Astrocyte (in vitro differentiated cells and primary cell): ENCODE data around the gene LRRC15. TPM values are rescaled to one million over a fixed set of nuclear protein-coding genes. Genes with fewer than 3 reads are reported as not detected.

ENCODE experiments used
- DNase-seq: peaks from one replicate; pipeline ENCODE4 v3.0.0-alpha.2; 2010; ENCODE audit warnings: low read depth
- FAIRE-seq: peaks from 2 replicates; lab custom pipeline; 2011; peaks lifted over from hg19 to GRCh38; lab: Jason Lieb, UNC
- H2AFZ ChIP-seq: 2 replicates; pipeline ENCODE4 v1.6.0; 2012; ENCODE audit warnings: low read depth, low read length, inconsistent platforms
- H3K27ac ChIP-seq: 2 replicates; pipeline ENCODE4 v1.5.1; 2011; ENCODE audit warnings: low read depth, low read length, inconsistent platforms
- H3K27me3 ChIP-seq: 2 replicates; pipeline ENCODE4 v1.6.0; 2011; ENCODE audit warnings: low read length, inconsistent platforms; ENCODE audit not compliant: insufficient read depth
- H3K36me3 ChIP-seq: 2 replicates; pipeline ENCODE4 v1.5.1; 2011; ENCODE audit warnings: low read length, inconsistent platforms; ENCODE audit not compliant: insufficient read depth
- H3K4me1 ChIP-seq: 2 replicates; pipeline ENCODE4 v1.5.1; 2011; ENCODE audit warnings: low read length, inconsistent platforms; ENCODE audit not compliant: insufficient read depth
- H3K4me2 ChIP-seq: 2 replicates; pipeline ENCODE4 v1.6.0; 2012; ENCODE audit warnings: low read length, inconsistent platforms
- H3K4me3 ChIP-seq: 2 replicates; pipeline ENCODE4 v1.5.1; 2011; ENCODE audit warnings: low read depth, mild to moderate bottlenecking, low read length, inconsistent platforms; ENCODE audit not compliant: insufficient read depth
- H3K79me2 ChIP-seq: 2 replicates; pipeline ENCODE4 v1.6.0; 2012; ENCODE audit warnings: mild to moderate bottlenecking, low read length, inconsistent platforms; ENCODE audit not compliant: insufficient read depth
- H3K9ac ChIP-seq: 2 replicates; pipeline ENCODE4 v1.6.0; 2012; ENCODE audit warnings: mild to moderate bottlenecking, low read length, inconsistent platforms
- H3K9me3 ChIP-seq: 2 replicates; pipeline ENCODE4 v1.5.1; 2012; ENCODE audit warnings: low read depth, mild to moderate bottlenecking, low read length, inconsistent platforms; ENCODE audit not compliant: insufficient read depth
- H4K20me1 ChIP-seq: 2 replicates; pipeline ENCODE4 v1.6.0; 2012; ENCODE audit warnings: low read length, inconsistent platforms; ENCODE audit not compliant: insufficient read depth
- H3K27ac Mint-ChIP-seq: one replicate; pipeline ENCODE4 v1.8.0; 2021; ENCODE audit warnings: mild to moderate bottlenecking, mixed read lengths; ENCODE audit not compliant: unreplicated experiment
- H3K27me3 Mint-ChIP-seq: one replicate; pipeline ENCODE4 v1.8.0; 2021; ENCODE audit warnings: low read depth, mixed read lengths; ENCODE audit not compliant: unreplicated experiment
- H3K36me3 Mint-ChIP-seq: one replicate; pipeline ENCODE4 v1.8.0; 2021; ENCODE audit warnings: low read depth, mixed read lengths; ENCODE audit not compliant: unreplicated experiment
- H3K4me1 Mint-ChIP-seq: one replicate; pipeline ENCODE4 v1.8.0; 2021; ENCODE audit warnings: low read depth, mixed read lengths; ENCODE audit not compliant: unreplicated experiment
- H3K4me3 Mint-ChIP-seq: one replicate; pipeline ENCODE4 v1.8.0; 2021; ENCODE audit warnings: mild to moderate bottlenecking, moderate library complexity, mixed read lengths; ENCODE audit not compliant: unreplicated experiment
- H3K9me3 Mint-ChIP-seq: one replicate; pipeline ENCODE4 v1.8.0; 2021; ENCODE audit warnings: mild to moderate bottlenecking, mixed read lengths; ENCODE audit not compliant: unreplicated experiment
- EZH2 ChIP-seq: IDR thresholded peaks from 2 replicates; pipeline ENCODE4 v1.6.1; 2012; ENCODE audit warnings: mild to moderate bottlenecking, low read length, inconsistent platforms; ENCODE audit not compliant: insufficient read depth
- total RNA-seq: library from RNA; stranded (reverse); gene quantifications from 2 replicates; pipeline ENCODE4 v1.2.1, GENCODE V29; 2021
- TF ChIP-seq, protein P1 (sequence below): IDR thresholded peaks from 2 replicates; pipeline ENCODE4 v1.5.1; 2011; ENCODE audit warnings: low read depth, mild to moderate bottlenecking, inconsistent platforms, low read length, moderate library complexity; ENCODE audit not compliant: insufficient read depth

The LRRC15 gene
- total RNA-seq, 1 donor from 2014 or later, result 1.4 TPM

DNA sequence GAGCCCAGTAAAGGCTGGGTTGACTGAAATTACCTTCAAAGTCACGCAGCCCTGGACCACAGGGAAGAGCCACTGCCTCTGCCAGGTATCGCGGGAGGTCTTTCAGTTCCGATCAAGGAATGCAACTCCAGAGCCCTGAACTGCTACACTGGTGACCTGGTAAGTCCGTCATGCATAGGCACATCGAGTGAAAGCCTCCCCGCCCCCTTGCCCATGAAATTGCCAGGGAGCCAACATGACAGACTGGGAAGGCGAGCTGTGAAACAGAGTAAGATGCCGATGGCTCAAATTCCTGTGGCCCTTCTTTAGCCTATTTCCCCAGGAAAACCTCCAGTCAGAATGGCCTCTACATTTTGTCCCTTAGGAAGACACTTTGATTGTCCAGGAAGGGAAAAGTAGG lies 31.8 kb upstream of the LRRC15 start:
- no peaks in the 10 kb centered on the region for H3K79me2 ChIP-seq
- no peak overlapping the region for H3K4me2 ChIP-seq
- Mint-ChIP-seq H3K4me3 (no peak overlapping the region), H3K9me3 (peaks cover 3% of the 10 kb centered on the region), H3K27me3 (peaks cover 21% of the 10 kb centered on the region), H3K4me1 (peaks cover 11% of the 10 kb centered on the region), H3K27ac (no peak overlapping the region), H3K36me3 (peaks cover 4% of the 10 kb centered on the region)
- H3K36me3 ChIP-seq, result peaks cover 10% of the 10 kb centered on the region
- H3K4me3 ChIP-seq, result no peak overlapping the region
- no peak overlapping the region for H3K9ac ChIP-seq
- no peak for FAIRE-seq
- H3K9me3 ChIP-seq, result no peaks in the 10 kb centered on the region
- H3K4me1 ChIP-seq, result peaks cover 12% of the 10 kb centered on the region
- TF ChIP-seq EZH2, result no peak
- TF ChIP-seq, protein P1, sequence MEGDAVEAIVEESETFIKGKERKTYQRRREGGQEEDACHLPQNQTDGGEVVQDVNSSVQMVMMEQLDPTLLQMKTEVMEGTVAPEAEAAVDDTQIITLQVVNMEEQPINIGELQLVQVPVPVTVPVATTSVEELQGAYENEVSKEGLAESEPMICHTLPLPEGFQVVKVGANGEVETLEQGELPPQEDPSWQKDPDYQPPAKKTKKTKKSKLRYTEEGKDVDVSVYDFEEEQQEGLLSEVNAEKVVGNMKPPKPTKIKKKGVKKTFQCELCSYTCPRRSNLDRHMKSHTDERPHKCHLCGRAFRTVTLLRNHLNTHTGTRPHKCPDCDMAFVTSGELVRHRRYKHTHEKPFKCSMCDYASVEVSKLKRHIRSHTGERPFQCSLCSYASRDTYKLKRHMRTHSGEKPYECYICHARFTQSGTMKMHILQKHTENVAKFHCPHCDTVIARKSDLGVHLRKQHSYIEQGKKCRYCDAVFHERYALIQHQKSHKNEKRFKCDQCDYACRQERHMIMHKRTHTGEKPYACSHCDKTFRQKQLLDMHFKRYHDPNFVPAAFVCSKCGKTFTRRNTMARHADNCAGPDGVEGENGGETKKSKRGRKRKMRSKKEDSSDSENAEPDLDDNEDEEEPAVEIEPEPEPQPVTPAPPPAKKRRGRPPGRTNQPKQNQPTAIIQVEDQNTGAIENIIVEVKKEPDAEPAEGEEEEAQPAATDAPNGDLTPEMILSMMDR, result no peak
- H2AFZ ChIP-seq, result no peak overlapping the region
- H3K27ac ChIP-seq, result no peak overlapping the region
- DNase-seq, result no peak
- peaks cover 4% of the 10 kb centered on the region for H4K20me1 ChIP-seq
- peaks cover 28% of the 10 kb centered on the region for H3K27me3 ChIP-seq

DNA sequence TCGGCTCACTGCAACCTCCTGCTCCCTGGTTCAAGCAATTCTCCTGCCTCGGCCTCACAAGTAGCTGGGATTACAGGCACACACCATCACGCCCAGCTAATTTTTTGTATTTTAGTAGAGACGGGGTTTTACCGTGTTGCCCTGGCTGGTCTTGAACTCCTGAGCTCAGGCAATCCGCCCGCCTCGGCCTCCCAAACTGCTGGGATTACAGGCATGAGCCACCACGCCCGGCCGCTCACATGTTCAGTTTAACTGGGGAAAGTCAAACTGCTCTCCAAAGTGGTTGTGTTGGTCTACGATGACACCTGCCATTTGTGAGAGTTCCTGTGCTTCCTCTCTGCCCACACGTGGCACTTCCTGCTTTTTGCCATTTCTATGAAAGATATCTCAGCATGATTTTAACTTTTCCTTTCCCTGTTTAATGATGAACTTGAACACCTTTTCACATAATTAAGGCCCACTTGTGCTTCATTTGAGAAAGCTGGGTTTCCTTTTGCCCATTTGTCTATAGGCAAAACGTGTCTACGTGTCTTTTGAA lies 30.4 kb upstream of the LRRC15 start:
- Histone ChIP-seq H3K9ac (no peak overlapping the region), H3K4me2 (no peak overlapping the region), H3K79me2 (no peaks in the 10 kb centered on the region), H2AFZ (no peak overlapping the region), H3K27me3 (peaks cover 31% of the 10 kb centered on the region), H3K36me3 (peaks cover 3% of the 10 kb centered on the region), H3K4me1 (peaks cover 12% of the 10 kb centered on the region), H3K4me3 (no peak overlapping the region), H3K27ac (no peak overlapping the region), H3K9me3 (no peaks in the 10 kb centered on the region), H4K20me1 (peaks cover 4% of the 10 kb centered on the region)
- DNase-seq (no peak), FAIRE-seq (no peak)
- TF ChIP-seq EZH2, result no peak
- TF ChIP-seq, protein P1, result no peak
- Mint-ChIP-seq H3K4me3 (no peak overlapping the region), H3K36me3 (peaks cover 2% of the 10 kb centered on the region), H3K4me1 (peaks cover 4% of the 10 kb centered on the region), H3K9me3 (peaks cover 3% of the 10 kb centered on the region), H3K27ac (no peak overlapping the region), H3K27me3 (peaks cover 30% of the 10 kb centered on the region)

DNA sequence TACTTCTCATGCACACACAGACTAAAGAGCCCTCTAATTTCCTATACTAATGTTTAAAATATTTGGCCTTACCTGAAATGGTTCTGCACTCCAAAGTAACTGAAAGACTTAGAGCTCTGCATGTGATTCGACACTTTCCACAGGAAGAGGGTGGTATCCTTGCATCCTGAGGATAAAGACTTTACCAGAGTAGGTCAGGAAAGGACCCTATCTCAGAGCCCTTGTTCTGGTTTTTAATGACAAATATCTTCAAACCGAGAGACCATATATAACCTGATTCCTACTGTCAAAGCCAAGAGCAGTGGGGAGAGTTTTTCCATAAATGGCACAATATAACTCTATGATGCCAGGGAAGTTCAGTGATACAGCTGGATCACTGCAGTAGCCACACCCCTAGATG lies 29.6 kb upstream of the LRRC15 start, which contains the start of gene GP5:
GP5 (minus strand) TSS at position 101 of the 400 bp plus-strand sequence. CDS start 984 bp downstream, outside the sequence.
- H3K27me3 ChIP-seq, result peaks cover 33% of the 10 kb centered on the region
- H3K9me3 ChIP-seq, result no peaks in the 10 kb centered on the region
- no peaks in the 10 kb centered on the region for H3K79me2 ChIP-seq
- Mint-ChIP-seq H3K27ac (no peak within 1 kb of the TSS), H3K9me3 (peaks cover 3% of the 10 kb centered on the region), H3K4me1 (peaks cover 4% of the 10 kb centered on the region), H3K27me3 (peaks cover 33% of the 10 kb centered on the region), H3K4me3 (no peak within 1 kb of the TSS), H3K36me3 (peaks cover 2% of the 10 kb centered on the region)
- H3K4me1 ChIP-seq, result peaks cover 12% of the 10 kb centered on the region
- peaks cover 3% of the 10 kb centered on the region for H3K36me3 ChIP-seq
- no peak for FAIRE-seq
- TF ChIP-seq, protein P1, result no peak
- no peak for TF ChIP-seq EZH2
- H3K9ac ChIP-seq, result no peak within 1 kb of the TSS
- DNase-seq, result no peak
- peak within 1 kb of the TSS; percentile 77 for H3K4me2 ChIP-seq
- peaks cover under 1% of the 10 kb centered on the region for H4K20me1 ChIP-seq
- no peak within 1 kb of the TSS for H3K27ac ChIP-seq
- peak within 1 kb of the TSS; percentile 69 for H2AFZ ChIP-seq
- peak within 1 kb of the TSS; percentile 35 for H3K4me3 ChIP-seq
